Measurements from ENCODE around the gene RTP5. TPM values are rescaled to one million over a fixed set of nuclear protein-coding genes. Genes with fewer than 3 reads are reported as not detected.
A peak's percentile ranks its signal among the peaks of the same experiment; 100 is the strongest.

The RTP5 gene
- total and polyA plus RNA-seq, 2 donors (not counting 1 experiment from before 2014, with no cell fraction given), result not detected

DNA sequence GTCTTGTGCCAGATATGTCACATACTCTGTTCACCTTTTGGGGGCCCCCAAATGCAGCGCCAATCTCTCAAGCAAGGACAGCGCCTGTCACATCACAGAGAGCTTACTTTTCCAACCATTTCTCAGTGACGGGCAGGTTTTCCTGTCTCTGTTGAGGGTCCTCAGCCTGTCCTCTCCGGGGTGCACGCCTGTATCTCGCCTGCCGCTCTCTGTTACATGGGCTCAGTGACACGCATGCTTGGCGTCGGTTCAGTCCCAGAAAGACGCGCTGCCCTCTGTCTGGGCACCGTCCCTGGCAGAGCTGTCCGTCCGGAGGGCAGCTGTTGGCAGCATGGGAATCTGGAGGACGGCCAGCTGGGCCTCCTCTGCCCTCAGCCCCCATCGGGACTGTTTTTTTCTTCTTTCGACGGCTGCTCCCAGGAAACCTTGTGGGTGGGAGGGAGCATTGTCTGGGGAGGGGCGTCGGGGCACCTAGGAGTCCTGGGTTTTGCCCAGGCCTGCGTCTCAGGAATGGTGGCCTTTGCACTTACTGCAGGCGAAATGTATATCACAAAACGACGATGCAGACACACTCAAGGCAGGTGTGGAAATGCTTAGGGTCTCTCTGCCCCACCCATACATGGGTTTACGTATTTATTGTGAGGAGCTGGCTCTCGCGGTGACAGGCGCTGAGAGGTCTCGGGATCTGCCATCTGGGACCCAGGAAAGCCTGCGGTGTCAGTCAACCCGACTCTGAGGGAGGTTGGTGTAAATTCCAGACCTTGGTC lies 30.9 kb downstream of the RTP5 start:
- no peak overlapping the region for H2AFZ ChIP-seq (ENCODE audit: low read length)
- H3K4me3 ChIP-seq (replicated peaks in 1 of 4; ENCODE audit: control extremely low read depth in 1 of 4, insufficient read depth in 1 of 4, low read depth in 3 of 4, low read length in 4 of 4), result no peak overlapping the region
- H3K4me1 ChIP-seq (ENCODE audit: control insufficient read depth, extremely low read depth, insufficient read depth, low read length), result no peaks in the 10 kb centered on the region
- no peak overlapping the region for H3K27ac ChIP-seq (ENCODE audit: insufficient read depth, low read length)
- no peaks in the 10 kb centered on the region for H3K79me2 ChIP-seq (ENCODE audit: control insufficient read depth, insufficient read depth, low read length)
- H3K4me2 ChIP-seq (ENCODE audit: extremely low read depth, insufficient read depth, low read length), result no peak overlapping the region
- no peaks in the 10 kb centered on the region for H3K9me3 ChIP-seq (ENCODE audit: control insufficient read depth, insufficient read depth, low read depth, low read length)
- H3K27me3 ChIP-seq (ENCODE audit: control insufficient read depth, insufficient read depth, low read length), result peaks cover 3% of the 10 kb centered on the region
- no peak overlapping the region for H3K9ac ChIP-seq (ENCODE audit: insufficient read depth, low read length)
- no peak for TF ChIP-seq CTCF (conservative IDR thresholded peaks at IDR 0.05 in 1 of 2, IDR thresholded peaks at IDR 0.05 in 1 of 2; ENCODE audit: low read depth in 1 of 2, low read length in 2 of 2)
- no peak for TF ChIP-seq EZH2 (IDR thresholded peaks at IDR 0.05; ENCODE audit: low read length, missing control alignments)
- no peaks in the 10 kb centered on the region for H3K36me3 ChIP-seq (ENCODE audit: control insufficient read depth, insufficient read depth, low read length)
- H4K20me1 ChIP-seq (ENCODE audit: control insufficient read depth, extremely low read depth, insufficient read depth, low read length), result no peaks in the 10 kb centered on the region
- DNase-seq (ENCODE audit: low read depth in 2 of 2), result no peak

DNA sequence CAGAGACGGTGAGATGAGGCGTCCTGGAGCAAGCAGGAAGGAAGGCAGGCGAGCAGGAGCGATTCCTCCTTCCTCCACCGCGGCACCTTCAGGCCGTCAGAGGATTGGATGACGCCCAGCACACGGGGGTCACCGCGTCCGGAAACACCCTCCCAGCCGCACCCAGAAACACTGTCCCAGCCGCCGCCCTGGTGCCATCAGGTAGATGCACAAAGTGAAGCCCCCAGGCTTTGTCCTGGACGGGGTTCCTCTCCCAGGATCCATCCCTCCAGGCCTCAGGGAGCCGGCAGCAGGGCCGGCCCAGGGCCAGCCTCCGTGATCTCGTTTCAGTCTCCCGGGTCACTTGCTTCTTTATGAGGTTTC lies 31.5 kb downstream of the RTP5 start:
- H3K4me2 ChIP-seq (ENCODE audit: extremely low read depth, insufficient read depth, low read length), result no peak overlapping the region
- H4K20me1 ChIP-seq (ENCODE audit: control insufficient read depth, extremely low read depth, insufficient read depth, low read length), result no peaks in the 10 kb centered on the region
- DNase-seq (ENCODE audit: low read depth in 2 of 2), result no peak
- H3K4me3 ChIP-seq (replicated peaks in 1 of 4; ENCODE audit: control extremely low read depth in 1 of 4, insufficient read depth in 1 of 4, low read depth in 3 of 4, low read length in 4 of 4), result no peak overlapping the region
- TF ChIP-seq CTCF (conservative IDR thresholded peaks at IDR 0.05 in 1 of 2, IDR thresholded peaks at IDR 0.05 in 1 of 2; ENCODE audit: low read depth in 1 of 2, low read length in 2 of 2) (no peak), EZH2 (IDR thresholded peaks at IDR 0.05; ENCODE audit: low read length, missing control alignments) (no peak)
- no peak overlapping the region for H3K9ac ChIP-seq (ENCODE audit: insufficient read depth, low read length)
- H3K4me1 ChIP-seq (ENCODE audit: control insufficient read depth, extremely low read depth, insufficient read depth, low read length), result no peaks in the 10 kb centered on the region
- no peaks in the 10 kb centered on the region for H3K9me3 ChIP-seq (ENCODE audit: control insufficient read depth, insufficient read depth, low read depth, low read length)
- H3K27me3 ChIP-seq (ENCODE audit: control insufficient read depth, insufficient read depth, low read length), result peaks cover 3% of the 10 kb centered on the region
- no peaks in the 10 kb centered on the region for H3K79me2 ChIP-seq (ENCODE audit: control insufficient read depth, insufficient read depth, low read length)
- no peak overlapping the region for H3K27ac ChIP-seq (ENCODE audit: insufficient read depth, low read length)
- H2AFZ ChIP-seq (ENCODE audit: low read length), result no peak overlapping the region
- no peaks in the 10 kb centered on the region for H3K36me3 ChIP-seq (ENCODE audit: control insufficient read depth, insufficient read depth, low read length)

- Histone ChIP-seq H3K4me2 (ENCODE audit: extremely low read depth, insufficient read depth, low read length) (no peak overlapping the region), H3K79me2 (ENCODE audit: control insufficient read depth, insufficient read depth, low read length) (no peaks in the 10 kb centered on the region), H3K4me3 (replicated peaks in 1 of 4; ENCODE audit: control extremely low read depth in 1 of 4, insufficient read depth in 1 of 4, low read depth in 3 of 4, low read length in 4 of 4) (peak overlapping the region in 1 of 4 experiments; percentile 16), H3K4me1 (ENCODE audit: control insufficient read depth, extremely low read depth, insufficient read depth, low read length) (no peaks in the 10 kb centered on the region), H3K9me3 (ENCODE audit: control insufficient read depth, insufficient read depth, low read depth, low read length) (no peaks in the 10 kb centered on the region), H3K9ac (ENCODE audit: insufficient read depth, low read length) (no peak overlapping the region), H2AFZ (ENCODE audit: low read length) (no peak overlapping the region), H3K27ac (ENCODE audit: insufficient read depth, low read length) (no peak overlapping the region), H3K27me3 (ENCODE audit: control insufficient read depth, insufficient read depth, low read length) (peaks cover 3% of the 10 kb centered on the region), H3K36me3 (ENCODE audit: control insufficient read depth, insufficient read depth, low read length) (no peaks in the 10 kb centered on the region), H4K20me1 (ENCODE audit: control insufficient read depth, extremely low read depth, insufficient read depth, low read length) (no peaks in the 10 kb centered on the region)
- peak; percentile 78 for TF ChIP-seq EZH2 (IDR thresholded peaks at IDR 0.05; ENCODE audit: low read length, missing control alignments)
- TF ChIP-seq CTCF (conservative IDR thresholded peaks at IDR 0.05 in 1 of 2, IDR thresholded peaks at IDR 0.05 in 1 of 2; ENCODE audit: low read depth in 1 of 2, low read length in 2 of 2), result no peak
- DNase-seq (ENCODE audit: low read depth in 2 of 2), result peak; percentile 9 to 20
Measured at GRCh38 chr2:241901500-241902351, 32.2 kb downstream of the RTP5 start.

Data from fibroblast of lung (primary cell).